Measurements from ENCODE around the gene MMP21.

Gene MMP21, protein sequence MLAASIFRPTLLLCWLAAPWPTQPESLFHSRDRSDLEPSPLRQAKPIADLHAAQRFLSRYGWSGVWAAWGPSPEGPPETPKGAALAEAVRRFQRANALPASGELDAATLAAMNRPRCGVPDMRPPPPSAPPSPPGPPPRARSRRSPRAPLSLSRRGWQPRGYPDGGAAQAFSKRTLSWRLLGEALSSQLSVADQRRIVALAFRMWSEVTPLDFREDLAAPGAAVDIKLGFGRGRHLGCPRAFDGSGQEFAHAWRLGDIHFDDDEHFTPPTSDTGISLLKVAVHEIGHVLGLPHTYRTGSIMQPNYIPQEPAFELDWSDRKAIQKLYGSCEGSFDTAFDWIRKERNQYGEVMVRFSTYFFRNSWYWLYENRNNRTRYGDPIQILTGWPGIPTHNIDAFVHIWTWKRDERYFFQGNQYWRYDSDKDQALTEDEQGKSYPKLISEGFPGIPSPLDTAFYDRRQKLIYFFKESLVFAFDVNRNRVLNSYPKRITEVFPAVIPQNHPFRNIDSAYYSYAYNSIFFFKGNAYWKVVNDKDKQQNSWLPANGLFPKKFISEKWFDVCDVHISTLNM

DNA sequence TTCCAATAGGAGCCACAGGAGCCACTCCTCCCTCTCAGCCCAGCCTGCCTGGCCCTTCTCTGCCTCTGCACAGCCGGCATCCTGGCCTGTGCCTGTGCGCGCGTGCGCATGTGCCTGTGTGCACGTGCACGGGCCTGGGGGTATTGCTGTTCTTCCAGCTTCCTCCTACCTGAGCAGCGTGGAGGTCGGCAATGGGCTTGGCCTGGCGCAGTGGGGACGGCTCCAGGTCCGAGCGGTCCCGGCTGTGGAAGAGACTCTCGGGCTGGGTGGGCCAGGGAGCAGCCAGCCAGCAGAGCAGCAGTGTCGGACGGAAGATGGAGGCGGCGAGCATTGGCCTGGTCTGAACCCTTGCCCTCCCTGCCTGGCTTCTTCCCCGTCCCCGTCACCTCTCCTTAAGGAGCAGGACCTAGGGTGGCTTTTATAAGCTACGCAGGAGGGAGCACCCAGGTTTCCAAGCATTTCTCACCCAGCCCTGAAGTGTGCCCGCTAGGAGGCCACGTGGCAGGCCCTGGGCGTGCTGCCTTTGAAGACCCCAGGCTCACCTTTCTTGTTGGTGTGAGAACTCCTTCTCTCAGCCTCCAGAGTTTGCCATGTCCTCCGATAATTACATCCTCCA is at the start of gene MMP21:
Gene MMP21, minus strand, starts transcription at position 331 of the 616 bp plus-strand sequence. Its CDS starts 0 bp downstream, at position 331.
- DNase-seq: no peak

DNA sequence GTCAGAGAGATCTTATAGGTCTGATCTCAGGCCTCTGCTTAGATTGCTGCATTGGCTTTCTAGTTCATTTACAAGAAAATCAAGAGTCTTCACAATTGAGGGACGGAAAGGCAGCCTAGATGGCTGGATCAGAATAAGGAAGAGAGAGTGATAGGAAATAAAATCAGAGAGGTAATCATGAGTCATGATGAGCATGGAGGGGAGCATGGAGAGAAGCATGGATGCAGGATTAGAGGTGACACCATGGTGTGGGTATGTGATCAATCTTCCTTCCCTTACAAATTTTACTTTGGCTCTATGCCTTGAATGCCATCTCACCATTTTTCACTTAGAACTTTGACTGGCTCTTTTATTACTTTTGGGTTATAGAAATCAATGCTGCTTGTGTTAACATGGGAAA is 49.1 kb upstream of the MMP21 start:
- DNase-seq: no peak

DNA sequence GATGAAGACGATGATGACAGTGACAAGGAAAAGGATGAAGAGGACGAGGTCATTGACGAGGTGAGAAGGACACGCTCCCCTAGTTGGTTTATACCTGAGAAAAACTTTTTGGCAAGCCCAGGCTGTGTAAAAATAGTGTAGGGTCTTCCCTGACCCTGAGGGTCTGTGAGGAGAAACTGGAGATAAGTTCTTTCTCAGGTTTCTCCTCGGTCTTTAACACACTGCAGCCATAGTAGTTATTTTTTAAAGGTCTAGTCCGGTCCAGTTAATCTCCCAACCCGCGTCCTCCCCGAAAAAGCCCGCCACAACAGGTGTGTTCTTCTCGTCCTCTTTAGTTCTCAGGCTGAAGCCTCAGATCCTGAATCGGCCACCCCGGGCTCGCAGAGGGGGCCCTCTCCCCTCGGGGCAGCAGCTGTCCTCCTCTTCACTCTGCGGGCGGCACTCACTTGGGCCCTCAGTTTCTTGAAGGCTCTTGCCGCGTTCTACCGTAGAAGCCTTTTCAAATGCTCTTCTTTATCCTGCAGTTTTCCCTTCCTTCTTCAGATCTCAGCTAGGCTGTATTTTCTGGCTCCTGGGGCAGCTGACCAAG is 48.1 kb upstream of the MMP21 start:
- no peak for DNase-seq

DNA sequence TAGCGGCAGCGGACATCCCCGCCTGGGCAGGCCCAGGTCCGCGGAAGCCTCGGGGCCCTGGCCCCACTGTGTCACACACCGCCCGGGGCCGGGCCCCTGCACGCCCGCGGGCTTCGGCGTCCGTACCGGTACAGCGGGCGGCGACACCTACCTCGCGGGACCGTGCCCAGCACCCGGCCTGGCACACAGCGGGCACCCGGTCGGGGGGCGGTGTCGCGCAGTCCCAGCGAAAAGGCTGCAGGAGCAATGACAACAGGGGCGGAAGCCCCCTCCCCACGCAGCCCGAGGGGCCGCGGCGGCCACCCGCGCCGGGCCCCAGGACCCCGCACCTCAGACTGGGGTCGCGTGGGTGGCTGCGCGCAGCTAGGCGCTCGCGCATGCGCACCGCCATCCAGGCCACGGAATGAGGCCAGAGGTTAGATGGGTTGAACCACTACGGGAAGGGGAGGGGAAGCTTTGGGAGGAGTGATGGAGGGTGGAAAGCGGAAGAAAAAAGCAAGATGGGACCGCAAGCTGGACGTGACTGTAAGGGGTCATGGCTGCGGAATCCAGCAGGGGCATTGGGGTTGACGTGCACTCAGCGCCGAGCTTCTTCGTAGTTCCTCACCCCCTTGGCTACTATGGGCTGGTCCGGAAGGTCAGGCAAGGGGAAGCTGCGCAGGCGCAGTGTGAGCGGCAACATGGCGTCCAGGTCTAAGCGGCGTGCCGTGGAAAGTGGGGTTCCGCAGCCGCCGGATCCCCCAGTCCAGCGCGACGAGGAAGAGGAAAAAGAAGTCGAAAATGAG is 47.4 kb upstream of the MMP21 start, which contains the start of the genes BCCIP and UROS:
Gene BCCIP, plus strand, starts transcription at position 669 of the 785 bp plus-strand sequence. Its CDS starts 12 bp downstream, at position 681.
Gene UROS, minus strand, starts transcription at position 381 of the 785 bp plus-strand sequence. CDS start 6,759 bp downstream, outside the sequence.
- DNase-seq: peak; percentile 81 to 87 (median 84)

DNA sequence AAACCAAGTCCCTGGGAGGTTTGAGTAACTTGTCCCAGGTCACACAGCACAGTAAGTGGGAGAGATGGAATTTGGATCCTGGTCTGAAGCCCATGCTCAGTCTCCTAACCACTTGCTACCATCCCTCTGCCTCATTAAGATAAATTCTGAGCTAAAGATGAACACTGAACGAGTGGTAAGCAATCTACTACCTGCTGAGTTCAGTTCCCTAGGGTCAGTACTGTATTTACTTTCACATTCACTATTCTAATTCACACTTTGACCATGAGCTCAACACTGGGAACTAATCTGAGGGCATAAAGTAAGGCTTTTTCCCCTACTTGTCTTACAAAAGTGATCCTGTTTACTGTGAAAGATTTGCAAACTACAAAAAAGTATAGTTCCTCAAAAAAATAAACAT is 45.1 kb upstream of the MMP21 start:
- DNase-seq: no peak

DNA sequence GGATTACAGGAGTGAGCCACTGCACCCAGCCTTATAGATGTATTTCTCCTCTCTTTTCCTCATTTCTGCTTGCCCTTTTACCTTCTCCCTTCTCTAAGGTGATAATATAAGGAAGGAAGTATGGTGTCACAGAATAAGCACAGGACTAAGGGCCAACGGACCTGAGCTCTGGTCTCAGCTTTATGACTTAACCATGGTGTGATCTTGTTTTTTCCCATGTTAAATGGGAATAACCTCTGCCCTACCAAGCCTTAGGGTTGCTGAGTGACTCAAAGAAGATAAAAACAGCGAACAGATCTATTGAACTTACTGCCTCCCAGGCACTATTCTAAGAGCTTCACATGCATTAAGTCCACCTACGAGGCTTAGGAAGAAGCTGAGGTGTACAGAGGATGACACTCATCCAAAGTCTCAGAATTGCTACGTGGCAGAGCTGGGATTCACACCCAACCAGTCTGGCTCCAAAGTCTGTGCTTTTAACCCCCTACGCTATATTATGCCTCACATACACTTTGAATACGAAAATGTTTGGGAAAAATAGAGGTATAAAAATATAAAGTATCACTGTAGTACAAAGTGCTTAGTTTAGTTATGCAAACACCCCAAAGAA is 41.8 kb upstream of the MMP21 start:
- no peak for DNase-seq

DNA sequence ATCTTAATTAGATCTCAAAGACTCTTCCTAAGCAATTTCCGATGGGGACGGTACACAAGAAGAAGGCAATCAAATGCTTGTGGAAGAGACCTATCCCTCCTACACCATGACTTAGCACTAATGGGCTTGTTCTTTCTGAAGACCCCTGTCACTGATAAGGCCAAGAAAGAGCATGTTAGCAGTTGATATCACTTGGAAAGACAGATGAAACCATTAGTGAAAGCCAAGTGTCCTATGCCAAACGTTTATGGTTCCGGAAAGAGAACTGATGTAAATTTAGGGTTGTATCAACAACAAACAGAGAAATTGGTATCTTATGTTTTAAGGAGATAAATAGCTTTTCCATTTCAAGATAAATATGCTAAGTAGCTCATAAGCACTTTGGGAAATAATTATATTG is 40.9 kb upstream of the MMP21 start:
- DNase-seq: no peak

DNA sequence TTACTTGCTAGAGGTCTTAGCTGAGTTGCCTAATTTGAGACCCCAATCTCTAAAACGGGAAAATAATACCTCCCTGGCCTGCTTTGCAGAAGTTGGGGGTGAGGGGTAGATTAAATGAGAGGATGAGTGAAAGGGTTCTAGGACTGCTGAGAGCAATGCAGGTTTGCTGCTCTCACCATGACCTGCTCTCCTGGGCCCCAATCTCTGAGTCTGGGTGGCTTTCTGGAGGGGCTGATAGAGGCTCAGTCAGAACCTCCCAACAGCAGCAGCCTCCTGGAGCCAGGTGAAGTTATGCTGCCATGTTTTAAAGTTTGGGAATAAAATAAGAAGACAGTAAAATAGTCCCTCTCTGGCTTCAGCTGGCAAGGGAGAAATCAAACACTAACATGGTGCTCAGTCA is 40.1 kb upstream of the MMP21 start:
- no peak for DNase-seq

DNA sequence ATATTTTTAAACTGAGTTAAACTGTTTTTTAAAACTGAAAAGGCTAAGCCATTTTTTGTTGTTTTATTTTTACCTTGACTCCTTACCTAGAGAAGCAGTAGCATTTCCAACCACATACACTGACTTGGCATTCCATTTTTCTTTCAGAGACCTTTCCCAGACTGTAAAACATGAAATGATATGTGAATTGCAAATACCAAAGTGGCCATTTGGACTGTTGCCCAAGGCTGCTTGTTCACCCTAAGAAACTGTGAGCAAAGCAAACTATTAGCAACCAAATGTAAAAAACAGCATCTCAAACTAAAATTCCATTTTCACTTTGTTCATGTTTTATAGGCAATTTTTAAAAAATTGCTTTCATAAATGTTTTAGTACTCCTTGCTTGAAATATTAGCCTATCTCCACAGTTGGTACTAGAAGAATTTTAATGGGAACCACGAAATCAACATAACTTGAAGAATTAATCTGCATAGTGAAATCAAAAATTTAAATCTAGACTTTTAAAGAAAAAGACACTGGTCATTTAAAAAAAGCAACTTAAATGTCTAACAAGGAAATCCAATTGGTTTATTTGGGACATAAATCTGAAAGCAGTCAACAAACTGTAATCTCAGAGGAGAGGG is 36.6 kb upstream of the MMP21 start:
- no peak for DNase-seq

DNA sequence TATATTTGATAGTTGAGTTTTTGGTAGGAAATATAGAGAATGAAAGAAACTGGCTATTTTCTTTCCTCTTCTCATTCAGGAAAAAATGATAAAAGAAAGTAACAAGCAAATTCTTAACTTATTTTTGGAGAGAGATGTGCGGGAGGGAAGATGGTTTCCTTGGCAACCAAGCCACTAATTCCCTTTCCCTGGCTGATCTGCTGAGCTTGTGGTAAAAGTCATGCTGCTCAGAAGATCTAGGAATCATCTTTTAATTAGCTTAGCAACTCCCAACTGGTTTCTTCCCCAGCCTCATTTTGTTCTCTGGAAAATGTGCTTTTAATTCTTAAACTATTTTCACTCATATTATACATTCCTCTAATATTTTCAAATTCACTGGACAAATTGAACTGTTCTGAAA is 35.6 kb upstream of the MMP21 start:
- DNase-seq: no peak

DNA sequence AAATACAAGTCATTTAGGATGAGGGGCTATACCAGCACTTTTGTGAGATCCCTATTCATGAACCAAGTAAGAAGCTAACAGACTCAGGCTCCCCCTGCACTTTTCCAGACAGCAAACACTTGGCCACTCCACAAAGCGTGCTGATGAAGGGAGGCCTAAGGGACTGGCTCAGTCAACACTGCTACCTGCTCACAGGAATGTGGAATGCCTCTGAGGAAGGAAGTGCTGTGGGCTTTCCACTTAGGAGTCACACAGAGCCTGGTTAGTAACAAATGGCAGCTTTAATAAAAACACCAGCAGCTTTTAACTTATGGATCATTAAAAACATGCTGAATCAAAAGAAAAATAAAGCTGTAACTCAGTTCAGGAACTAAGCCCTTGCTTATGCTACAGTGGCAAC is 32.4 kb upstream of the MMP21 start:
- DNase-seq: no peak

DNA sequence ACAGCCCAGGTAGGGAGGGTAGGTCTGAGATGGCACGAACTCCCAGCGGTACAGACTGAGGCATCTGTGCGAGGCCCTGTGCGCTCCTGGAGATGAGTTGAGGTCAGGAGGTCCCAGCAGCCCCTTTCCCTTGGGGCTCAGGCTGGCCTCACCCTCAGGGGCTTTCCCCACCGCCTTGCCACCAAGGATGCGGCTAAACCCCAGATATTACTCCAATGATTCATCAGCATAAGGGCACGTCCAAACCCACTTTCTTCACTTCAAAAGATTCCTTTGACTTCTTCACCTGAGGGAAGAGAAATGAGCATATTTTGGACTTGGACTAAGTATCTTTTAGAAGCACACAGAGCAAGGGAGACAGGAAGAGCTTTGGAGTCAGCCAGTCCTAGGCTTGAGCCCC is 27.1 kb upstream of the MMP21 start:
- no peak for DNase-seq

DNA sequence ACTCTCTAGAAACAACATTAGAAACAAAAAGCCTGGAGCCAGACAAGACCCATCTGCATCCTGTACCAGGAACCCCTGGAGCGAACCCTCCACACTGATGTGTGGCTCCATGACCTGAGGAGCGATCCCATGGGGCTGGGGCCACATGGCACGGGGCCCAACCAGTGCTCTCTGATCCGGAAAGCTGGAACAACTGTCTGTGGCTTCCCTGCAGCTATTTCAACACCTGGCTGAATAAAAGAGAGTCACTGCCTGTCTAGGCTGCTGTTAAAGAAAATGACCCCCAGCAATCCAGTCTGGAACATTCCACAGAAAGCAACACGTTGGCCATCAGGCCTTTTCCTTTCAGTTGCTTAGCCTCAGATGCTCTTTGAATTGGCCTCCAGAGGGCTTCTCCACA is 26.5 kb upstream of the MMP21 start:
- DNase-seq: no peak

DNA sequence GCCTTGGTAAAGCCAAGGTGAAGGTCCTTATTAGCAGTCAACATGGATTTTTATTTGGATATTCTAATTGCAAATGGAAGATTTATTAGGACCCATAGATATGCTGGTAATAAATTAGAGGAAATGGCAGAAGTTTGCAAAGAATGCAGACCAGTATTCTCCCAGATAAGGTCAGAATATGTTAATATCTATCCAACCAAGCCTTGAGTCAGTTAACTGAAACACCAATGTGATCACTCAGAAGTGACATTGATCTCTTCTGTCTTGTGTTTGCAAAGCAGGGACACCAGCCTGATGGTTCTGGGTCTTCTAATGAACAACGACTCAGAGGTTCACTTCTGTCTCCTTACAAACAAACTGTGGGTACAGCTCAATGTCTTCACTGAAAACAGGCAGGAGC is 26.0 kb upstream of the MMP21 start:
- DNase-seq: no peak

DNA sequence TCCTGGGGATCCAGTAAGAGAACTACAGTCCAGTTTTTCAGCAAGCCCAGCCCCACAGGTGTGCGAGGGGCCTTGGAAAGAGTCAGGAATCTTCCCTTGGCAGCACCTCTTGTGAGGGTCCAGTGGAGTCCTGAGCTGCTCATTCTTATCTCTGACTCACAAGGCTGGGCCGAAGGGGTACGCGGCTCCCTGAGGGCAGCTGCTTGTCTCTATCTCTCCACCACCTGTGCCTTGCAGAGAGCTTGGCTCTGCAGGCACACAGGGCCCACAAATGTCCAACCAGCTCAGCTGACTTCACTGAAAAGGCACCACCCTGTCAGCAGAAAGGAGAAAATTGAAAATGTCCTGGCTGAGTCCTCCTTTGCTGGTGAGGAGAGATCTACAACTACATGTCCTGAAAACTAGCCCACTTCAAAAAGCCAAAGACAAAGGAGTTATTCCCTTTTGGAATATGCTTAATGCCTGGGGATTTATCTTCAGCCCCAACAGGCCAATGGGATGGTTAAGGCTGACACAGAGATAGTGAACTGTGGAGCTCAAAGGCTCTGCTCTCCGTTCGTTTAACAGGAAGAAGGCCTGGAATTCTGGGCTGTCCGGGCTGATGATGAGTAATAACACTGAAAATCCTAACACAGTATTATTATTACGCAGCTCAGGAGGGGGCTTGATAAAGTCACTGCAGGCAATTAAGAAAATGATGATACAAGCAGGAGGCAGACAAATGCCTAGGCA is 24.0 kb upstream of the MMP21 start:
- DNase-seq: no peak

DNA sequence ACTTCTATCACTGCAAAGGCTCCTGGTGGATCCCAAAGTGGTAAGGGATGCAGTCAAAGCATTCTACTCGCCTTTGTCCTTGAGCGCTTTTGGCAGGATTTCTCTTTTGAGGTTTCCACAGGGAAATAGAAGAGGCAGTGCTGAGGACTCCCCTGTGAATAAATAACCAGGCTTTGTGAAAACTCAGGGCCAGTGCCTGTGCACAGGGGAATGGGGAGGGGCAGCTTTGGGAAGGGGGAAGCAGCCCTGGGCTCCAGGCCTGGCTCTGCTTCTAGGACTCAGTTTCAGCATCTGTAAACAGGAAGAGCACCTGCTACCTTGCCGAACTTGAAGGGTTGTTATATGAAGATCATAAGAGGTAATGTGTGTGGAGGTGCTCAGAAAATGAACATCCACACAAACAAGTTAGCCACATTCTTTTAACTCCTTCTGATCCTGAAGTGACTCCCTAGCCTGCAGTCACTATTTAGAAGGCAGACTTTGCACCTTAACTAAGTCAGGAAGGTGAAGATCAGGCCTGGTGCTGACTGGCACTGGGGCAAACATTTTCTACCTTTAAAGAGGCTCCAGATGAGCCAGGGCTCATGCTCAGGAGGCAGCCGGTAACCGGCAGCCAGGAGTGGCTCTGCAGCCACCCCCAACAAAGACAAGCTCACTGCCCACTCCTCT is 22.5 kb upstream of the MMP21 start:
- no peak for DNase-seq

DNA sequence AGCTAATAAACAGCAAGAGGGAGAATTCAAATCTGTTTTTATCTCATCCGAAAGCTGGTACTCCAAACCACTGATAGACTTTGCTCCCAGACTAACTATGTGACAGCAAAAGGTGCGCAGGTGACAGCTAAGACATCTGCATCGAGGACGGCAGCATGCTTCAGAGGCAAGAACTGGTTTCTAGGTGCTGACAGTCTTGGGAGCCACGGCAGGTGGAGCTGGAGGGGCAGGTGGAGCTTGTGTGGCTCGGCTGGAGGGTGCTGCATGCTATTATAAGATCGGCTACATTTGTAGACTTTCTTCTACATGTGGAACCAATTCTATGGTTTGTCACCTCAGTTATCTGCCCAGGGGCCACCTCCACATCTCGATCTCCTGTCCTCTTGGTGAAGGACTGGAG is 21.8 kb upstream of the MMP21 start:
- DNase-seq: no peak

DNA sequence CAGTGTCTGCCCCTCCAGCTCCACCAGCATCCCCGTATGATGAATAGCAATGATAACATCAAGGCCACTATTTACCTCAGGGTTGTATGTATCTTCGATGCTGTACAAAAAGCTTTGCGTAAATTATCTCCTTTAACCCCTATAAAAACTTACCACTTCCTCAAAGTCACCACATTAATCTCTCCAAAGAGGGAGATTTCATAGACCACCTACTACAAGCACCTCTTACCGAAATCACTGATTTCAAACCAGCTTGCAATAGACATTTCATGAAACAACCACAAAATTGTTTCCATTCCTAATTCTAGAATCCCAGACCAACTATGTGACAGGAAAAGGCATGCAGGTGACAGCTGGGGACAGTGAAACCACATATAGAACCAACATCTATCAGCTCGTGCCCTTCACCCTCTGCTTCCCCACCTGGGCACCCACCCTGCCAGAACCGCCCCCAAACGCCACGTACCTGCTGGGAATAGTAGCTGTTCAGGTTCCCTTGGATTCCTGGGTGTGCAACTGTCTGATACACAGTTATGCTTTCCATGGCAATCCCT is 20.1 kb upstream of the MMP21 start:
- DNase-seq: no peak

DNA sequence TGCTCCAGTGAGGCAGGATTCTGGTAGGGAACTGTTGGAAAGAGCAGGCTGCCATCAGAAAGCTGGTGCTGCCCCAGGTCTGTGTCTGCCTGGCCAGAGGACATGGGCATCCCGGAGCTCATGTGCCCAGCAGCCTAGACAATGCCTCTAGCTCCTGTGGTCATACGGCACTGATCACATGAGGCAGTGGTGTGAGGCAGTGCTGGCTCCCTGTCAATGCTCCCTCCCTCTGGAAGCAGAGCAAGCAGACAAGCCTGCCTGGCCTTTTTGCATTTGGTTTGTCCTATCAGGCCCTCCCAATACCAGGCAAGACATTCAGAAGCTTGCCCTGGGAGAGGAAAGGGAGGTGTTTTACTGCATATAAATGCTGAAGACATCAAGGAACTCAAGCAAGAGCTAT is 19.5 kb upstream of the MMP21 start:
- no peak for DNase-seq
